VCaP (cell line): ENCODE results near the gene PAM.

Source experiments
- H3K27ac ChIP-seq: fragments of 450-650 bp; 2 replicates; pipeline ENCODE4 v1.5.1; 2017
- CTCF ChIP-seq: fragments of 450-650 bp; conservative IDR thresholded peaks from 2 replicates; pipeline ENCODE4 v1.5.1; 2017; ENCODE audit warnings: mild to moderate bottlenecking, moderate library complexity

Gene PAM

GRCh38 chr5:102860035-102860434 is 104.9 kb downstream of the PAM start:
- H3K27ac ChIP-seq, result no peak overlapping the region
- TF ChIP-seq CTCF, result no peak

GRCh38 chr5:102863058-102863457 is 108.0 kb downstream of the PAM start:
- no peak overlapping the region for H3K27ac ChIP-seq
- no peak for TF ChIP-seq CTCF

GRCh38 chr5:102863764-102864560 is 108.9 kb downstream of the PAM start:
- no peak for TF ChIP-seq CTCF
- H3K27ac ChIP-seq, result no peak overlapping the region

- no peak for TF ChIP-seq CTCF
- H3K27ac ChIP-seq, result no peak overlapping the region; the same call in 1 of the 2 replicates
Measured at GRCh38 chr5:102865171-102865509, 110.0 kb downstream of the PAM start.

GRCh38 chr5:102865510-102866236 is 110.6 kb downstream of the PAM start:
- no peak overlapping the region; the same call in 1 of the 2 replicates for H3K27ac ChIP-seq
- no peak for TF ChIP-seq CTCF

- no peak overlapping the region; the same call in 1 of the 2 replicates for H3K27ac ChIP-seq
- no peak for TF ChIP-seq CTCF
Measured at GRCh38 chr5:102866237-102866600, 111.1 kb downstream of the PAM start.

GRCh38 chr5:102867992-102868662 is 113.0 kb downstream of the PAM start:
- H3K27ac ChIP-seq, result no peak overlapping the region
- TF ChIP-seq CTCF, result no peak
